HG03571 (cell line): ENCODE data around the gene CST4.
"Not testable (repeated sequence)": the region's sequence is repeated elsewhere in the genome, so short reads cannot be mapped to it uniquely, and the experiment has no call there.

ENCODE experiments used
- ATAC-seq: cut with Tn5 transposase; IDR thresholded peaks from one replicate; pipeline ENCODE4 v1.9.1; 2021; ENCODE audit not compliant: unreplicated experiment

Gene CST4

DNA sequence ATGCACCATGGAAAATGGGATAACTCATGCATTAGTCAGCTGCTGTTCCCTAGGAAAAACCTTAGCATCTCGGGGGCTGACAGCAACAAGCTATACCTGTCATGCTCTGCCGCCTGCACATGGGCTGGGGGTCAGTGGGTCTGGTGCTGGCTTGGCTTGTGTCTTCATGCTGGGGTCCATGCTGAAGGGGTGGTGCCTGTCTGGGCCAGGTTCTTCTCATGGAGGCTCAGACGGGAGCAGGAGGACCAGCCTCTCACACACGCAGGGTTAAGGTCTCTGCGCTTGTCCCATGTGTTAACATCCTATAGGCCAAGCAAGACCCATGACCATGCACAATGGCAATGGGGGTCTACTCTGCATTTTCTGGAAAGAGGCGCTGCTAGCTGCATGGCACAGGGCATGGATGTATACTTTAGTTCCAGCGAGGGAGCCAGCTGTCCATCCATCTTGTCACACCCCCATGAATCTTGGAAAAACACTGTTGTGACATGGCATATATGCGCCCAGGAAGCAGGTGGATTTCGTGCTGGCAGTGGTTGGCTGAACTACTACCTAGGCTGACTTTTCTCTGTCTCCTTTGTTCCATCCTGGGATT lies 26.5 kb downstream of the CST4 start:
- no peak for ATAC-seq

DNA sequence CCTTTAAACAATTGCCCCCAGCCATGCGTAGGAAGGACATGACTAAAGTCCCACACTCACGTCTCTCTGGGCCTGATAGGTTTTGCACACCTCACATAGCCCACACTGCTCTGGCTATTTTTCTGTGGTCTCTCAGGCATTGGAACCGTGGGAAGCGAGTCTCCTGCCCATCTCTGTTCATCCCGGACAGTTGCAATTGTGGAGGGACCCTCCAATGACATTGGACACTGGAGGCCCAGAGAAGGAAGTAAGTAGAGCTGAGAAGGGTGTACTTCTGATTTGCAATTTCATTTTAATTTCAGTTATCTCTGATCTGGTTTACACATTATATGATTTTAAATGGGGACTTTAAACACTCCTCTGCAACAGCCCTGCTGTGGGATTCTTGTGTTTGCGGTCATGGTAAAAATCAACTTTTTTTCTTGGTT lies 27.8 kb downstream of the CST4 start:
- no peak for ATAC-seq

DNA sequence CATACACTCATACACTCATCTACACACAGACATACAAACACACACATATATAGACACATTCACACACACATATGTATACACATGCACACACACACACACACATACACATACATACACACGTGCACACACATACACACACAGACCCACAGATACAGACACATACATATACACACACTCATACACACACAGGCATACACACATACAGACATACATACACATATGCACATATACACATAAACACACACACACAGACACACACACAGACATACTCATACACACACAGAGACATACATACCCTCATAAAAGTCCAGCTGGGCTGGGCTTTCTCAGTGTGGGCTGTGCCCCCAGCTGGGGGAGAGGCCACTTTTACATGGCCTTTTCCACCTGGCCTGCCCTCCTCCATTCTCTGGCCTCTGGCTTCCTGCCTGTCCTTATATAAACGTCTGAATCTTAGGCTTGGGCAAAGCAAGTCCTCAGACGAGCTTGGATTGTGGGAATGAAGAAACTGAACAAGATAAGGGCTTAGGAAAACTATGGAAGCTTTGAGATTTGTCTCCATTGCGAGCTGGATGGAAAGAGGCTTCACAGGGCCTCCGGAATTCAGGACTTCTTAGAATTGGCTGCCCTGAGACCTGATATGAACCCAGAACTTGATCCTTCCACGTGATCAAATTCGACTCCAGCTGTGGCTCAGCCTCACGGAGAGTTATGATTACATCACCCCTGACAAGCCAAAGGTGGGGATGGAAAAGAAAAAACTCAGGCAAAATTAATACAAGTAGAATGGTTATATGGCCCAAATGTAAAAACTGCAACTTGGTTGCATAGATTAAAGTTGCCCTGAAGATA lies 28.6 kb downstream of the CST4 start:
- ATAC-seq = no peak

DNA sequence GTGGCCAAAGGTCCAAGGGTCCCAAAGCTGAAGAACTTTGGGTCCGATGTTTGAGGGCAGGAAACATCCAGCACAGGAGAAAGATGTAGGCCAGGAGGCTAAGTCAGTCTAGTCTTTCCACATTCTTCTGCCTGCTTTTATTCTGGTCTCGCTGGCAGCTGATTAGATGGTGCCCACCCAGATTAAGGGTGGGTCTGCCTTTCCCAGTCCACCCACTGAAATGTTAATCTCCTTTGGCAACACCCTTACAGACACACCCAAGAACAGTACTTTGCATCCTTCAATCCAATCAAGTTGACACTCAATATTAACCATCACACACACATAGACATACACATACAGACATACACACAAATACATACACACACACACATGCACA lies 29.2 kb downstream of the CST4 start:
- not testable (repeated sequence) for ATAC-seq

GRCh38 chr20:23658989-23659609 lies 29.7 kb downstream of the CST4 start:
- no peak for ATAC-seq

GRCh38 chr20:23658336-23658735 lies 30.5 kb downstream of the CST4 start:
- ATAC-seq = no peak

GRCh38 chr20:23657202-23657601 lies 31.6 kb downstream of the CST4 start:
- ATAC-seq = no peak

DNA sequence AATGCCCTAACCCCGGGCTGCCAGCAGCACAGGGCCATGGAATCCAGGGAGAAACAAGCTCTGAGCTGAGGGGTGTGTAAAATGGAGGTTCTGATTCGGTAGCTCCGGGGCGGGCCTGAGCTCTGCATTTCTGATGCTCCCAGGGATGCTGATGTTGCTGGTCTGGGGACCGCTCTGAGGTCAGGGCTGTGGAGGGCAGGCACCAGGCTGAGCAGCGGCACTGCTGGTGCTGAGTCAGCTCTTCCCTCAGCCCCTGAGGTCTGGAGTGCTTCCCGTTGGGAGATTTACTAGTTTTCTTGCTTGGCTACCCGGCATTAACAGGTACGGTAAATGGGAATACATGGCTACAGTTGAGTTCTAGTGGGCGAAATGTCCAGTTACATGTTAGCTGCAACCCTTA lies 32.5 kb downstream of the CST4 start:
- ATAC-seq = no peak

DNA sequence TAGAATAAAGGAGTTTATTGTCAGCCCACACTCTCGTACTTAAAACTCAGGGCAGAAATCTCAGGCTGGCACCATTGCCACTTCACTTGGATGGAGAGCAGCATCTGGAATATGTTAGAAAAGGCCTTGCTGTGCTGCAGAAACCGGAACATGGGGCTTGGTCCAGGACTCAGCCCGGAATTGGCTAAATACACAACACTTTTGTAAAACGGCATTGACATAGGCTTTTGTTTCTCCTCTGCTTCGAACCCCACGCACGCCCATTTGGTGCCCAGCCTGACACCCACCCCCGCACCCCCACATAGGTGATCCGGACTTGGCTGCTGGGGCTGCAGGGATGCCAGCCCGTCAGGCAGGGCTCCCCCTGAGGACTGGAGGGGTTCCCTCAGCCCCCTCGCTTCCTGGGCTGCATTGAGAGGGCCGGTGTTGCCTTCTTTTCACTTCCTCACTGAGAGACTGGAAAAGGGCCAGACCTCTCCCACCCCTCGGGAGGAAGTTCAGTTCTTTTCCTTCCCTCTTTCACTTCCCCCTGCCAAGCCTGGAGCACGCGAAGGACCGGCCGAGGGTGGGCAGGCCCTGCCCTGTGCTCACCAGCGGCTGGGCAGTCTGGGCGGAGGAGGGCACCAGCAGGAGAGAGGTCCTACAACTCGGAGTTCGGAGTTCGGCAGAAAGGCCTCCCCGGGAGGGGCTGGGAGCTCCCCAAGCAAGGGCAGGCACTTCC lies 33.2 kb downstream of the CST4 start:
- ATAC-seq = no peak

DNA sequence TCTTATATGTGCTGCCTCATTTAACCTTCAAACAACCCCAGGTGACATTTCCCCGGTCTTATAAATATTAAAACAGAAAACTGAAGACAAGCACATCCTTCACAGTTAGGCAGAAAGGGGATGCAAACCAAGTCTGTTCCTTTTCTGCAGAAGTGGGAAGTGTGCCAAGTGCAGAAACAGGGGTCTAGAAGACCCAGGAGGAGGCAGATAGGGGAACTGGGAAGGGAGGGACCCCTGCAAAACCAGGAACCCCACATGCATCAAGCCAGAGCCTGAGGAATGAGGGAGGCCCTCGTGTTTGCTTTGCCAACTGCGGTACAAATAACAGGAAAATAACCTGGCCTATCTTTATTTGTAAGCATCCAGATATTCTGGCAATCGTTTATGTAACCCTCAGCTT lies 34.1 kb downstream of the CST4 start:
- ATAC-seq = no peak

DNA sequence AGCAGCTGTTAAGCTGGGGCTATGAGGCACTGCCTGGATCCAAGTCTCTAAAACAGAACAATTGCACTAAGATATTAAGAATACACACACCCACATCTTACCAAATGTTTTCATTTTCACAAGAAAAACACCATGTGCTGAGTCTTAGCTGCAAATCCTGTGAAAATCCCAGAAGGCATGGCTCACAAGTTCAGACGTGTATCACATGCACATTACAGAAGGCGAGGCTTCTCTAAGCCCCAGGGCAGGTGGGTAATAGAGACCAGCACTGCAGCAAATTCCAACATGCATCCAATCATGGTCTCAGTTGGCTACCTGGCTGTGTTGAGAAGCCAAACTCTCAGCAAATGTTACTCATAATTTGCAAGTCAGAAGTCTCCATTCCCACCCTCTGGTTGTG lies 34.8 kb downstream of the CST4 start:
- ATAC-seq = no peak

DNA sequence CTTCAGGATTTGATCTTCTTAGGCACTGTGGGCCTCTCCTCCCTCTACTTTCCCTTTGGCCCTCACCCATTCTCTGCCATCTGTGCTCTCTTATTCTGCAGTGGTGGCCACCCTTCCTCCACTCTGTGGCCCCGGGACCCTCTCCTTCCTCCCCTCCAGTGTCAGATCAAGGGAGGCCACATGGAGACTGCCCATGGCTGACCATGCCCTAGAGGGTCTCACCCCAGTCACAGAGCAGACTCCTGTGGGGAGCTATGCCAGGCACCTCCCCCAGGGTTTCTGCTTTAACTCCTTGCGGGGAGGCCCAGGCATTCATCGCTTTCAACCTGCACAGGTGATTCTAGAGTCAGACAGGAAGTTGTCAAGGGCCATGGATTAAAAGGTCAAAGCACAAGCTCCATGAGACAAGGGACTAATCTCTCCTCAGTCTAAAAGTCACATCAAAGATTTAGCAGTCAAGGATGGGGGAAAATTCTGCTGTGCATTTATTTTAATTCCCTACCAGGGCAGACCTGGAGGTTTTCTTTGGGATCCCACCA lies 35.4 kb downstream of the CST4 start:
- ATAC-seq = no peak

DNA sequence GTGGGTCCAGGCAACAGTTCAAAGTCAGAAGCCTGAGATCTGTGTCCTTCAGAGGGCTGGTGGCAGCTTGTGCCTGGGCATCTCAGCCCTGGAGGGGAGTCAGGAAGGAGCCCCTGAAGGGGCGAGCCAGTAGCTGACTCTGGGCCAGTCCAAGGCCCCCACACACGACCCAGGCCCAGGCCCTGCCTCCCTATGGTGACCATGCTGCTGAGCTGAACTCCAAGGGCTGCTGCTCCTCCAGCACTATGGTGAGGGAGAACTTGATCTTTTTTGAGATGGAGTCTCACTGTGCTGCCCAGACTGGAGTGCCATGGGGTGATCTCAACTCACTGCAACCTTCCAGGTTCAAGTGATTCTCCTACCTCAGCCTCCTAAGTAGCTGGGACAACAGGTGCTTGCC lies 35.9 kb downstream of the CST4 start:
- ATAC-seq = no peak

DNA sequence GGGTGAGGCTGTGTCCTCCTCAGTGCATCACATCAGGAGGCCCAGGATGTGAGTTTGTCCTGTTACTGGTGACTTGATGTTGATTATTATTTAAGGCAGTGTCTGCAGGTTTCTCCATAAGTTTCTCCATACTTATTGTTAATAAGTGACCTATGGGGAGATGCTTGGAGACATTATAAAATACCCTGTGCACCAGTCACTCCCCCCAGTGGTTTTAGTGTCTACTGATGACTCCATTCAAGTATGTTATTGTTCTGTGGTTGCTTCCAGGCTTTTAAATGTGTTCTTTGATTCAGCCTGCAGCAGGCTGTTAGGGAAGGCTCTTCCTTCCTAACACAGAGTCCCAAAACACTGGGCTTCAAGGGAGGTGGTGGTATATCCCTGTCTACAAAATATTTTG lies 36.5 kb downstream of the CST4 start:
- ATAC-seq = no peak

DNA sequence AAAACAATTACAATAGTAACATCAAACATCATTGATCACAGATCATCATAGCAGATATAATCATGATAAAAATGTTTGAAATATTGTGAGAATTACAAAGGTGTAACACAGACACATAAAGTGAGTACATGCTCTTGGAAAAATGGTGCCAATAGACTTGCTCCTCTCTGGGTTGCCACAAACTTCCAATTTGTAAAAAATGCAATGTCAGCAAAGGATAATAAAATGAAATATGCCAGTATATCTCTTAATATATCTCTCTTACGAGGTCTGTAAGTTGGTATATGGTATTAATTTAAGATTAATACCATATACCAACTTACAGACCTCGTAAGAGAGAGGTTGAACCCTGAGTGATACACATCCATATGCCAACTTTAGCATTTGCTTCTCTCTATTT lies 37.7 kb downstream of the CST4 start:
- no peak for ATAC-seq

DNA sequence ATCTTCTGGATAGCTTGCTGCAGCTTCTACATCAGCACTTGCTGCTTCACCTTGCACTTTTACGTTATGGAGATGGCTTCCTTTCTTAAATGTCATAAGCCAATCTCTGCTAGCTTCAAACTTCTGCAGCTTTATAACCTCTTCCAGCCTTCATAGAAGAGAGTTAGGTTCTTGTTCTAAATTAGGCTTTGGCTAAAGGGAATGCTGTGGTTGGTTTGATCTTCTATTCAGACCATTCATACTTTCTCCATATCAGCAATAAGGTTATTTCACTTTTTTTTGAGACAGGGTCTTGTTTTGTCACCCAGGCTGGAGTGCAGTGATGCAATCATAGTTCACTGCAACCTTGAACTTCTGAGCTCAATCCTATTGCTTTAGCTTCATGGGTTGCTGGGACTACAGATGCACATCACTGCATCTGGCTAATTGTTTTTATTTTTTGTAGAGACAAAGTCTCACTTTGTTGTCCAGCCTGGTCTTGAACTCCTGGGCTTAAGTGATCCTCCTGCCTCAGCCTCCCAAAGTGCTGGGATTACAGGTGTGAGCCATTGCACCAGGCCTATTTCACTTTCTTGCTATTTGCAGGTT lies 38.9 kb downstream of the CST4 start:
- ATAC-seq = no peak

GRCh38 chr20:23649242-23649641 lies 39.6 kb downstream of the CST4 start:
- ATAC-seq = no peak

GRCh38 chr20:23647346-23647745 lies 41.5 kb downstream of the CST4 start:
- ATAC-seq = no peak

GRCh38 chr20:23646106-23646873 lies 42.5 kb downstream of the CST4 start:
- no peak for ATAC-seq

- no peak for ATAC-seq
These were observed 43.3 kb downstream of the CST4 start for GRCh38 chr20:23645575-23645974.
